Measurements from ENCODE around the gene ARNT2.
"Not testable (repeated sequence)": the region's sequence is repeated elsewhere in the genome, so short reads cannot be mapped to it uniquely, and the experiment has no call there.

The ARNT2 gene

GRCh38 chr15:80507131-80507530 is 102.9 kb downstream of the ARNT2 start:
- no peak for DNase-seq (ENCODE audit: low read depth)
- no peak overlapping the region for H3K4me3 ChIP-seq (ENCODE audit: low read depth, low read length)
- TF ChIP-seq CTCF (IDR thresholded peaks at IDR 0.05; ENCODE audit: control insufficient read depth, extremely low read depth, insufficient read depth) = no peak

- no peak for TF ChIP-seq CTCF (IDR thresholded peaks at IDR 0.05; ENCODE audit: control insufficient read depth, extremely low read depth, insufficient read depth)
- DNase-seq (ENCODE audit: low read depth) = no peak
- H3K4me3 ChIP-seq (ENCODE audit: low read depth, low read length) = no peak overlapping the region
These were observed 103.6 kb downstream of the ARNT2 start for GRCh38 chr15:80507638-80508316.

- DNase-seq (ENCODE audit: low read depth) = no peak
- no peak for TF ChIP-seq CTCF (IDR thresholded peaks at IDR 0.05; ENCODE audit: control insufficient read depth, extremely low read depth, insufficient read depth)
- no peak overlapping the region for H3K4me3 ChIP-seq (ENCODE audit: low read depth, low read length)
These were observed 104.6 kb downstream of the ARNT2 start for GRCh38 chr15:80508783-80509182.

GRCh38 chr15:80509800-80510199 is 105.6 kb downstream of the ARNT2 start:
- no peak for TF ChIP-seq CTCF (IDR thresholded peaks at IDR 0.05; ENCODE audit: control insufficient read depth, extremely low read depth, insufficient read depth)

GRCh38 chr15:80510985-80511384 is 106.8 kb downstream of the ARNT2 start:
- not testable (repeated sequence) for H3K4me3 ChIP-seq (ENCODE audit: low read depth, low read length); DNase-seq (ENCODE audit: low read depth)

More at GRCh38 chr15:80509800-80510199, 105.6 kb downstream of the ARNT2 start:
- H3K4me3 ChIP-seq (ENCODE audit: low read depth, low read length) = no peak overlapping the region
- no peak for DNase-seq (ENCODE audit: low read depth)

GRCh38 chr15:80512726-80513660 is 108.8 kb downstream of the ARNT2 start:
- TF ChIP-seq CTCF (IDR thresholded peaks at IDR 0.05; ENCODE audit: control insufficient read depth, extremely low read depth, insufficient read depth) = peak; percentile 62

GRCh38 chr15:80514071-80514780 is 110.0 kb downstream of the ARNT2 start:
- no peak for DNase-seq (ENCODE audit: low read depth)
- H3K4me3 ChIP-seq (ENCODE audit: low read depth, low read length) = no peak overlapping the region
- TF ChIP-seq CTCF (IDR thresholded peaks at IDR 0.05; ENCODE audit: control insufficient read depth, extremely low read depth, insufficient read depth) = no peak

More at GRCh38 chr15:80512726-80513660, 108.8 kb downstream of the ARNT2 start:
- no peak overlapping the region for H3K4me3 ChIP-seq (ENCODE audit: low read depth, low read length)
- DNase-seq (ENCODE audit: low read depth) = no peak
